ENCODE data around the gene KIF16B.

GRCh38 chr20:16580147-16580546 lies 6.9 kb upstream of the KIF16B start:
- TF ChIP-seq MEIS1 (CRISPR knock-in tag; IDR thresholded peaks at IDR 0.05; ENCODE audit: borderline replicate concordance) (no peak), YY1 (tag by site-specific recombination; IDR thresholded peaks at IDR 0.05) (no peak), KLF10 (tag by site-specific recombination; IDR thresholded peaks at IDR 0.05) (no peak), ZNF514 (tag by site-specific recombination; IDR thresholded peaks at IDR 0.05) (no peak), TCF7L2 (IDR thresholded peaks at IDR 0.05; ENCODE audit: borderline replicate concordance, low read depth, low read length) (no peak), CTCF (tag by site-specific recombination; IDR thresholded peaks at IDR 0.05) (no peak)

Measured in HEK293 (cell line).